Stimulated activated effector memory CD8-positive, alpha-beta T cell treated with anti-CD3 and anti-CD28 coated beads, Interleukin-12 subunit alpha, Interleukin-12 subunit beta, amount 100 ng/mL, for 72 hours (primary cell): ENCODE data around the gene GALNTL6.

Experiments used
- ATAC-seq: fragments of 150-1000 bp; cut with Tn5 transposase; 2 replicates; pipeline ENCODE4 v1.10.0; 2021
- DNase-seq, 2 donors: peaks; one replicate each; pipeline ENCODE4 v3.0.0; 2021 to 2022; ENCODE audit warnings: low spot score in 2 of 2
- H3K27ac Mint-ChIP-seq: one replicate; pipeline ENCODE4 v1.8.0; 2022; ENCODE audit warnings: mild to moderate bottlenecking, mixed read lengths
- H3K36me3 Mint-ChIP-seq: one replicate; pipeline ENCODE4 v1.8.0; 2022; ENCODE audit warnings: mild to moderate bottlenecking, mixed read lengths
- H3K4me1 Mint-ChIP-seq: one replicate; pipeline ENCODE4 v1.8.0; 2022; ENCODE audit warnings: mixed read lengths
- H3K4me3 Mint-ChIP-seq: one replicate; pipeline ENCODE4 v1.8.0; 2022; ENCODE audit warnings: mild to moderate bottlenecking, mixed read lengths
- H3K9me3 Mint-ChIP-seq: one replicate; pipeline ENCODE4 v1.8.0; 2022; ENCODE audit warnings: mixed read lengths

The GALNTL6 gene

DNA sequence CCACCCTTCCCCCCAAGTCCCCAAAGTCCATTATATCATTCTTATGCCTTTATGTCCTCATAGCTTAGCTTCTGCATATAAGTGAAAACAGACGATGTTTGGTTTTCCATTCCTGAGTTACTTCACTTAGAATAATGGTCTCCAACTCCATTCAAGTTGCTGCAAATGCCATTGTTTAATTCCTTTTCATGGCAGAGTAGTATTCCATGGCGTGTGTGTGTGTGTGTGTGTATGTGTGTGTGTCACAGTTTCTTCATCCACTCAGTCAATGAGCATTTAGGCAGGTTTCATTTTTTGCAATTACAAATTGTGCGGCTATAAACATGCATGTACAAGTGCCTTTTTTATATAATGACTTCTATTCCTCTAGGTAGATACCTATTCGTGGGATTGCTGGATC, 1248.0 kb downstream of the GALNTL6 start:
- no peaks in the 10 kb centered on the region for H3K36me3 Mint-ChIP-seq
- no peaks in the 10 kb centered on the region for H3K4me1 Mint-ChIP-seq
- no peak overlapping the region for H3K27ac Mint-ChIP-seq
- H3K9me3 Mint-ChIP-seq = peaks cover 2% of the 10 kb centered on the region
- H3K4me3 Mint-ChIP-seq = no peak overlapping the region
- DNase-seq (no peak), ATAC-seq (no peak)

DNA sequence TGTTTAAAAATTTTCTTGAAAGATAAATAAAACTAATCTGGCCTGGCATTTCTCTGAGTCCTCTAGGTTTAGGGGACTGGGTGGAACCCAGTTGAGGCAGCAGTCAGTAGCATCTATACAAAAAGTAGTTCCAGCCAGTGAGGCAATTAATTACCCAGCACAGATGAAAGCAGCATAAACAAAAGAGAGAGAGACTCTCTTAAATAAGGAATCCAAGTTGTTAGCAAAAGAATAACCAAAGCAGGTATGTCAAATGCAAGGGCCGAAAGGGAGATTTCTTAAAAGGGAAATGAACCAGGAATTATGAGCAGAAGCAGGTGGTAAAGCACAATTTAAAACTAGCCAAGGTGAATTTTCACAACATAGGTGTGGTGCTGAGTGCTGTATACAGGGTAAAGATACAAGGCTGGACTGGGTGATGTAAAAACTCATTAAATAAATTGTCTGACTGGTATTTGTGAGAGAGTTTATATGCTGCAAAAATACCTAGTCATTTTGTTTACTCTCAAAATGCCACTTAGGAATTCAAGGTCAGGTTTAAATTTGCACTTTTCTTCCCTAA, 1260.8 kb downstream of the GALNTL6 start:
- no peak overlapping the region for H3K4me3 Mint-ChIP-seq
- H3K4me1 Mint-ChIP-seq = no peaks in the 10 kb centered on the region
- DNase-seq = no peak
- no peak for ATAC-seq
- no peaks in the 10 kb centered on the region for H3K36me3 Mint-ChIP-seq
- no peak overlapping the region for H3K27ac Mint-ChIP-seq
- peaks cover 13% of the 10 kb centered on the region for H3K9me3 Mint-ChIP-seq

DNA sequence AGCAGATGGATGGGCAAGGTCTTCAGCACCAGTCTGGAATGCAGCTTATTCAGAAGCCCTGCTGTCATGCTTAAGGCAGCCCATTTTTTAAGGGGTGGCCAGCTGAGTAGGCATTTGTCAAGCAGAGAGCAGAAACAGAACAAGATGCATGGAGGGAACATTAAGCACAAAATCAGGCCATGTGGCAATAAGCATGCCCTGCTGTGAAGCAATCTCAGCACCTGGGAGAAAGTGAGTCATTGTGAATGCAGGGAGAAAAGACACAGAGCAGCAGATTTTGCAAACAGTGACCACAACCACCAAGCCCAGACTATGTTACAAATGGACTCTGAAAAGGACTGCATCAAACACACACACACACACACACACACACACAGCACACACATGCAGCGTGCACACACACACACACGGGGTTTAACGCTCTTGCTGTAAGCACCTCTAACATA, 1261.3 kb downstream of the GALNTL6 start:
- DNase-seq = no peak
- Mint-ChIP-seq H3K9me3 (peaks cover 10% of the 10 kb centered on the region), H3K4me3 (no peak overlapping the region)

DNA sequence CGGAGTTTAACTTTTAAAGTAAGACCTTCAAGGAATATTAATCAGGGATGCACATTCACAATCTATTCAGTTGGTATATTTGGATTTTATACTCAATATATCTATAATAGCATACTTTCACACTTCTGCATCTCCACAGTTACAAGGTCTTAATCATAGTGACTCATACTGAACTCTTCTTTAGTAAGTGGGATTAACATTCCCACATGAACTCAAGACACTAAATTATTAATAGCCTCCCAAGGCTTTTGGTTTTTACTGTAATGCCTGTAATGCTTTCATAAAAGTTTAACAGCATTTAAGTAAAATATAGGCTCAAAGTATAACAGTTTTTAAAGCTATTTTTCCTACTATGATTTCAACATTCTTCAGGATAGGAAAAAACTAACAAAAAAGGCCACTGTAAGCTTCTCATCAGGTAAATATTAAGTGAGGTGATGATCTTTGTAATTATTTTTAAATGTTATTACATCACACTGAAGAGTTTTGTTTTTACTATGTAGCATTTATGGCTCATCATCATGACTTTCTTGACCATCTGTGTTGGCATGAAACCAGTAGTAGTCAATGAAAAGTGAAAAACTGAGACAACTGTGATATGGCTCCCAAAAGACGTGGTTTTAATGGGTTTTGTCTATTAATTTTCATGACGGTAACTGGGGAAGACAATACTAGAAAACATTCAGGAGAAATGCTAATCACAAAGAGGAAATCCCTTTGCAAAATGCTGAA, 1263.9 kb downstream of the GALNTL6 start:
- no peak for ATAC-seq
- DNase-seq = no peak
- Mint-ChIP-seq H3K4me3 (no peak overlapping the region), H3K4me1 (no peaks in the 10 kb centered on the region), H3K27ac (no peak overlapping the region), H3K36me3 (no peaks in the 10 kb centered on the region), H3K9me3 (peaks cover 4% of the 10 kb centered on the region)

More for the DNA sequence above, 1261.3 kb downstream of the GALNTL6 start:
- no peak for ATAC-seq
- H3K4me1 Mint-ChIP-seq = no peaks in the 10 kb centered on the region
- H3K27ac Mint-ChIP-seq = no peak overlapping the region
- H3K36me3 Mint-ChIP-seq = no peaks in the 10 kb centered on the region

DNA sequence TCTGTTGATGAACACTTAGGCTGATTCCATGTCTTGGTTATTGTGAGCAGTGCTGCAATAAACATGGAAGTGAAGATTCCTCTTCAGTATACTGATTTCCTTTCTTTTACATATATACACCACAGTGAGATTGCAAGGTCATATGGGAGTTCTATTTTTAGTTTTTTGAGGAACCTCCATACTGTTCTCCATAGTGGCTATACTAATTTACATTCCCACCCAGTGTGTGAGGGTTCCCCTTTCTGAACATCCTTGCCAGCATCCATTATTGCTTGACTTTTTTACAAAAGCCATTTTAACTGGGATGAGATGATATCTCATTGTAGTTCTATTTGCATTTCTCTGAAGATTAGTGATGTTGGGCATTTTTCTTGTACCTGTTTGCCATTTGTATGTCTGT, 1274.9 kb downstream of the GALNTL6 start:
- Mint-ChIP-seq H3K4me1 (no peaks in the 10 kb centered on the region), H3K4me3 (no peak overlapping the region), H3K9me3 (no peaks in the 10 kb centered on the region), H3K27ac (no peak overlapping the region), H3K36me3 (no peaks in the 10 kb centered on the region)
- DNase-seq = no peak
- ATAC-seq = no peak
